Fibroblast of lung (primary cell): ENCODE data around the gene GOLGA6A. TPM values are rescaled to one million over a fixed set of nuclear protein-coding genes. Genes with fewer than 3 reads are reported as not detected.

Source experiments
- DNase-seq, 2 donors: peaks; one replicate each; pipeline versions ENCODE4 v3.0.0 to v3.0.0-alpha.2; 2010; ENCODE audit warnings: low read depth in 2 of 2
- H2AFZ ChIP-seq: 2 replicates; pipeline ENCODE4 v1.5.1; 2012; ENCODE audit warnings: low read length, control low read depth, inconsistent platforms
- H3K27ac ChIP-seq: 2 replicates; pipeline ENCODE4 v1.5.1; 2011; ENCODE audit warnings: low read length, control low read depth; ENCODE audit not compliant: insufficient read depth
- H3K27me3 ChIP-seq: 2 replicates; pipeline ENCODE4 v1.5.1; 2011; ENCODE audit warnings: mild to moderate bottlenecking, low read length; ENCODE audit not compliant: control insufficient read depth, insufficient read depth
- H3K36me3 ChIP-seq: 2 replicates; pipeline ENCODE4 v1.5.1; 2011; ENCODE audit warnings: low read length; ENCODE audit not compliant: control insufficient read depth, insufficient read depth
- H3K4me1 ChIP-seq: 2 replicates; pipeline ENCODE4 v1.5.1; 2011; ENCODE audit warnings: low read length; ENCODE audit not compliant: control insufficient read depth, insufficient read depth; ENCODE audit errors: extremely low read depth
- H3K4me2 ChIP-seq: 2 replicates; pipeline ENCODE4 v1.5.1; 2011; ENCODE audit warnings: low read length, control low read depth; ENCODE audit not compliant: insufficient read depth; ENCODE audit errors: extremely low read depth
- H3K4me3 ChIP-seq, 4 experiments: fragments of 200-600 bp in 1 of 4; sonication (generic) in 1 of 4; replicated peaks in 1 of 4; 2 replicates each; pipeline ENCODE4 v1.5.1; 2011 to 2016; ENCODE audit warnings: low read length in 4 of 4, low read depth in 3 of 4, mild to moderate bottlenecking in 3 of 4, control low read depth in 2 of 4, inconsistent platforms in 1 of 4, mixed read lengths in 1 of 4; ENCODE audit not compliant: insufficient read depth in 1 of 4; ENCODE audit errors: control extremely low read depth in 1 of 4
- H3K79me2 ChIP-seq: 2 replicates; pipeline ENCODE4 v1.5.1; 2012; ENCODE audit warnings: mild to moderate bottlenecking, low read length, inconsistent platforms; ENCODE audit not compliant: control insufficient read depth, insufficient read depth
- H3K9ac ChIP-seq: 2 replicates; pipeline ENCODE4 v1.5.1; 2011; ENCODE audit warnings: mild to moderate bottlenecking, low read length, control low read depth; ENCODE audit not compliant: insufficient read depth
- H3K9me3 ChIP-seq: 2 replicates; pipeline ENCODE4 v1.5.1; 2012; ENCODE audit warnings: low read depth, low read length; ENCODE audit not compliant: control insufficient read depth, insufficient read depth
- H4K20me1 ChIP-seq: 2 replicates; pipeline ENCODE4 v1.5.1; 2011; ENCODE audit warnings: low read length; ENCODE audit not compliant: control insufficient read depth, insufficient read depth; ENCODE audit errors: extremely low read depth
- EZH2 ChIP-seq: IDR thresholded peaks from 2 replicates; pipeline ENCODE4 v1.5.1; 2012; ENCODE audit warnings: low read length, control low read depth, mild to moderate bottlenecking; ENCODE audit errors: missing control alignments
- polyA plus RNA-seq, 2 donors: library from polyadenylated mRNA; depleted of rRNA in 1 of 2; stranded (reverse) in 1 of 2; unstranded in 1 of 2; fragments of >200 nt; gene quantifications; 2 replicates each; pipeline ENCODE4 v1.2.1, GENCODE V29; 2011 to 2012; ENCODE audit warnings: missing spikeins in 1 of 2
- total RNA-seq: library from RNA; depleted of rRNA; stranded (reverse); fragments of >200 nt; gene quantifications from 2 replicates; pipeline ENCODE4 v1.2.1, GENCODE V29; 2014
- TF ChIP-seq, protein P1 (sequence below), 2 donors: IDR thresholded peaks in 1 of 2; conservative IDR thresholded peaks in 1 of 2; 1 replicate in 1 of 2; 2 replicates in 1 of 2; pipeline ENCODE4 v1.5.1; 2011 to 2012; ENCODE audit warnings: low read length in 2 of 2, control low read depth in 1 of 2, inconsistent platforms in 1 of 2, low read depth in 1 of 2, mild to moderate bottlenecking in 1 of 2

Gene GOLGA6A
- total and polyA plus RNA-seq, 2 donors (not counting 1 experiment from before 2014, with no cell fraction given), result under 0.01 TPM; not detected in 1

DNA sequence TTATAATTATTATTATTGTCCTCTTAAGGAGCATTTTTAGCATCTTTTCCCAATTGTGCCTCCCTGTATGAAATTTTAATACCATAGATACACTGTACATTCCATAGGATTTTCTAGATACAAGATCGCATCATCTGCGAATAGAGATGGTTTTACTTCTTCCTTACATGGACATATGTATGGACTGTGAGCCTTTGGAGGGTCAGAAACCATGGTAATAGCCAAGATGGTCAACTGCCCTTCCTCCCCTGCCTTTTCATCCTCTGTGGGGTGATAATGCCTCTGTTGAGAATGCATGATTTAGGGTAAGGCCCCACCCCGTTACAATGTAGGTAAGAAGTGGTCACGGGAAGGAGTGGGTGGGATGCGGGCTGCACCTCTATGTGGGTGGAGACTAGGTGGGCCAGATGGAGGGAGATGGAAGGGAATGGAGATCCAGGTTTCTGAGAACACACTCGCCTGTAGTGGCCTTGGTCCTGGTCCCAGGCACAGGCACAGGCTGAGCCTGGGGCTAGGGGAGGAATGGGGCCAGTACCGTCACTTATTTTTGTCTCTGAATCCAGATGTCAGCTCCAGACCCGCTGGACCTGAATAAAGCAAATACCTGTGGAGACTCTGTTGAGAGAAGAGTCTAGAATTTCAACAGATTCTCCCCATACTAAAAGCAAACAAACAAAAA is 31.7 kb downstream of the GOLGA6A start:
- Histone ChIP-seq H3K4me1 (peaks cover 30% of the 10 kb centered on the region), H3K36me3 (no peaks in the 10 kb centered on the region), H3K27me3 (no peaks in the 10 kb centered on the region), H3K9ac (no peak overlapping the region), H3K27ac (peak overlapping the region; percentile 79), H3K79me2 (no peaks in the 10 kb centered on the region), H4K20me1 (no peaks in the 10 kb centered on the region), H3K4me3 (peak overlapping the region in 2 of 4 experiments; percentile 6 to 10), H2AFZ (no peak overlapping the region), H3K4me2 (peak overlapping the region; percentile 51), H3K9me3 (no peaks in the 10 kb centered on the region)
- no peak for TF ChIP-seq EZH2
- TF ChIP-seq, protein P1, sequence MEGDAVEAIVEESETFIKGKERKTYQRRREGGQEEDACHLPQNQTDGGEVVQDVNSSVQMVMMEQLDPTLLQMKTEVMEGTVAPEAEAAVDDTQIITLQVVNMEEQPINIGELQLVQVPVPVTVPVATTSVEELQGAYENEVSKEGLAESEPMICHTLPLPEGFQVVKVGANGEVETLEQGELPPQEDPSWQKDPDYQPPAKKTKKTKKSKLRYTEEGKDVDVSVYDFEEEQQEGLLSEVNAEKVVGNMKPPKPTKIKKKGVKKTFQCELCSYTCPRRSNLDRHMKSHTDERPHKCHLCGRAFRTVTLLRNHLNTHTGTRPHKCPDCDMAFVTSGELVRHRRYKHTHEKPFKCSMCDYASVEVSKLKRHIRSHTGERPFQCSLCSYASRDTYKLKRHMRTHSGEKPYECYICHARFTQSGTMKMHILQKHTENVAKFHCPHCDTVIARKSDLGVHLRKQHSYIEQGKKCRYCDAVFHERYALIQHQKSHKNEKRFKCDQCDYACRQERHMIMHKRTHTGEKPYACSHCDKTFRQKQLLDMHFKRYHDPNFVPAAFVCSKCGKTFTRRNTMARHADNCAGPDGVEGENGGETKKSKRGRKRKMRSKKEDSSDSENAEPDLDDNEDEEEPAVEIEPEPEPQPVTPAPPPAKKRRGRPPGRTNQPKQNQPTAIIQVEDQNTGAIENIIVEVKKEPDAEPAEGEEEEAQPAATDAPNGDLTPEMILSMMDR (conservative IDR thresholded peaks at IDR 0.05 in 1 of 2, IDR thresholded peaks at IDR 0.05 in 1 of 2; ENCODE audit: low read depth in 1 of 2, low read length in 2 of 2), result no peak
- no peak for DNase-seq

DNA sequence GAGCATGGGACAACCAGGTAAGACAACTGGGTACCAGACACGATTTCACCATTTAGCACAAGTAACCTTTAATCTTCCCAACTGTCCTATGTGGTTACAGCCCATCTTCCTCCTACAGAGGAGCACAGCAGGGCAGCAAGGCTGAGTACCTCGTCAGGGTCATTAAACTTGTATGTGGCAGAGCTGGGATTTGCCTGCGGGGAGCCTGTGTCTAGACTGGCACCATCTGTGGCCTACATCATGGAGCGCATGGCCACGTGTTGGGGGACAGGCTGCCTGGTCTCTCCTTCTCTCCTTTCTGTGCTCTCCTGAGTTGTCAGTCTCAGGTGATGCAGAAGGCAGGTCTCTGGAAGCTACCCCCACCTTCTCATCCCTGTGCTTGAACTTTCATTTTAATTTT is 32.2 kb downstream of the GOLGA6A start:
- no peaks in the 10 kb centered on the region for H3K79me2 ChIP-seq
- no peaks in the 10 kb centered on the region for H4K20me1 ChIP-seq
- H3K27ac ChIP-seq, result peak overlapping the region; percentile 79
- DNase-seq, result no peak
- H3K9ac ChIP-seq, result no peak overlapping the region
- TF ChIP-seq, protein P1 (conservative IDR thresholded peaks at IDR 0.05 in 1 of 2, IDR thresholded peaks at IDR 0.05 in 1 of 2; ENCODE audit: low read depth in 1 of 2, low read length in 2 of 2), result no peak
- no peak for TF ChIP-seq EZH2
- H3K4me3 ChIP-seq, result no peak overlapping the region
- H3K27me3 ChIP-seq, result no peaks in the 10 kb centered on the region
- H3K9me3 ChIP-seq, result no peaks in the 10 kb centered on the region
- no peak overlapping the region for H2AFZ ChIP-seq
- H3K4me1 ChIP-seq, result peaks cover 30% of the 10 kb centered on the region
- no peaks in the 10 kb centered on the region for H3K36me3 ChIP-seq
- no peak overlapping the region for H3K4me2 ChIP-seq

DNA sequence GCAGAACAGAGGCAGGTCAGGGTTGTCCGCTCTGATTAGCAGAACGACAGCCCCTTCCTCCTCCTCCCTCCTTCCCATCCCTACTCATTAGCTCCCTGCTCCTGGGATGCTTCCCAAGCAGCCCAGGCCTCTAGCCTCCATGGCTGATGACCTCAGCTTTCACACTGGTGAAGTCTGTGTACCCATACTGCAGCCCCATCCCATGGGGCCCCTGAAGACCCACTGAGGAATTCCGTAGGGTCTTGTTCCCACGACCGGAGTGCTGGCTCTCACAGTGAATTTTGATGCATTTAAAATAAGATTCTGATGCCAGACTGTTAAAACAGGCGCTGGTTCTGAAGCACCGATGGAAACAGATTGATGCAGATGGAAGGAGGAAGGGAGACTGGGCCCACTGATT is 36.1 kb downstream of the GOLGA6A start:
- no peaks in the 10 kb centered on the region for H3K9me3 ChIP-seq
- no peak overlapping the region for H3K9ac ChIP-seq
- H3K4me3 ChIP-seq, result no peak overlapping the region
- no peak for DNase-seq
- H3K27ac ChIP-seq, result no peak overlapping the region
- no peaks in the 10 kb centered on the region for H3K79me2 ChIP-seq
- no peaks in the 10 kb centered on the region for H4K20me1 ChIP-seq
- no peak overlapping the region for H3K4me2 ChIP-seq
- no peak overlapping the region for H2AFZ ChIP-seq
- H3K36me3 ChIP-seq, result peaks cover 7% of the 10 kb centered on the region
- TF ChIP-seq EZH2, result no peak
- TF ChIP-seq, protein P1 (conservative IDR thresholded peaks at IDR 0.05 in 1 of 2, IDR thresholded peaks at IDR 0.05 in 1 of 2; ENCODE audit: low read depth in 1 of 2, low read length in 2 of 2), result no peak
- no peaks in the 10 kb centered on the region for H3K27me3 ChIP-seq
- H3K4me1 ChIP-seq, result peaks cover 13% of the 10 kb centered on the region
